Caco-2 (cell line): ENCODE data around the gene DUSP12. TPM values are rescaled to one million over a fixed set of nuclear protein-coding genes. Genes with fewer than 3 reads are reported as not detected.

Experiments used
- BruUV-seq: library from RNA; stranded (reverse); fragments of 400-500 nt; replicated peaks from 2 replicates; lab custom pipeline; 2021; lab: Mats Ljungman, UMichigan
- CTCF ChIA-PET: fragments of 300-600 bp; sonication (Branson Sonifier 250); formaldehyde crosslinking; loops from one replicate; lab custom pipeline; 2022; ENCODE audit warnings: antibody characterized with exemption; lab: Charles Lee
- POLR2A ChIA-PET: fragments of 300-600 bp; sonication (Branson Sonifier 250); formaldehyde crosslinking; loops from one replicate; lab custom pipeline; 2022; ENCODE audit warnings: antibody characterized with exemption; lab: Charles Lee
- DNase-seq, 2 experiments: peaks; one replicate each; pipeline versions ENCODE4 v3.0.0 to v3.0.0-alpha.2; 2020 to 2022
- H3K27me3 ChIP-seq: replicated peaks from 2 replicates; pipeline ENCODE4 v1.6.0; 2011; ENCODE audit warnings: low read length; ENCODE audit not compliant: control insufficient read depth, insufficient read depth
- H3K36me3 ChIP-seq: 2 replicates; pipeline ENCODE4 v1.5.1; 2011; ENCODE audit warnings: low read length; ENCODE audit not compliant: control insufficient read depth, insufficient read depth
- H3K4me1 ChIP-seq: fragments of 250-450 bp; sonication (Bioruptor Pico); 2 replicates; pipeline ENCODE4 v1.5.1; 2020; ENCODE audit warnings: mild to moderate bottlenecking
- H3K4me3 ChIP-seq: 2 replicates; pipeline ENCODE4 v1.5.1; 2011; ENCODE audit warnings: low read depth, mild to moderate bottlenecking, control low read depth, low read length
- H3K9me3 ChIP-seq: fragments of 250-450 bp; sonication (Bioruptor Pico); 2 replicates; pipeline ENCODE4 v1.5.1; 2020; ENCODE audit warnings: mild to moderate bottlenecking, moderate library complexity
- H3K27ac Mint-ChIP-seq: one replicate; pipeline ENCODE4 v1.8.0; 2022; ENCODE audit warnings: mixed read lengths; ENCODE audit not compliant: unreplicated experiment
- H3K27me3 Mint-ChIP-seq: one replicate; pipeline ENCODE4 v1.8.0; 2022; ENCODE audit warnings: mixed read lengths; ENCODE audit not compliant: insufficient read depth, unreplicated experiment
- H3K36me3 Mint-ChIP-seq: one replicate; pipeline ENCODE4 v1.8.0; 2022; ENCODE audit warnings: mild to moderate bottlenecking, mixed read lengths; ENCODE audit not compliant: insufficient read depth, unreplicated experiment
- H3K4me1 Mint-ChIP-seq: one replicate; pipeline ENCODE4 v1.8.0; 2022; ENCODE audit warnings: low read depth, mixed read lengths; ENCODE audit not compliant: unreplicated experiment
- H3K4me3 Mint-ChIP-seq: one replicate; pipeline ENCODE4 v1.8.0; 2022; ENCODE audit warnings: mild to moderate bottlenecking, moderate library complexity, mixed read lengths; ENCODE audit not compliant: unreplicated experiment
- H3K9me3 Mint-ChIP-seq: one replicate; pipeline ENCODE4 v1.8.0; 2022; ENCODE audit warnings: mixed read lengths; ENCODE audit not compliant: unreplicated experiment
- CTCF ChIP-seq, 2 experiments: fragments of 200-600 bp in 1 of 2; IDR thresholded peaks; 1 replicate in 1 of 2; 2 replicates in 1 of 2; pipeline versions ENCODE4 v1.5.1 to v1.8.0; 2011 to 2022; ENCODE audit warnings: antibody characterized with exemption in 1 of 2, control low read depth in 1 of 2, inconsistent platforms in 1 of 2, low read depth in 1 of 2, low read length in 1 of 2, mild to moderate bottlenecking in 1 of 2, moderate library complexity in 1 of 2; ENCODE audit not compliant: insufficient read depth in 1 of 2, severe bottlenecking in 1 of 2, unreplicated experiment in 1 of 2
- intact Hi-C: fragments of 100-400 bp; cut with micrococcal nuclease; formaldehyde crosslinking; loops from one replicate; pipeline ENCODE4 v1.10.0; 2022; ENCODE audit not compliant: unreplicated experiment
- total RNA-seq: library from RNA; stranded (reverse); gene quantifications from 2 replicates; pipeline ENCODE4 v1.2.3, GENCODE V29; 2022

The DUSP12 gene
- total RNA-seq, 1 experiment from 2014 or later, result 54.9 TPM

- Mint-ChIP-seq H3K36me3 (peaks cover 8% of the 10 kb centered on the region), H3K27me3 (no peaks in the 10 kb centered on the region)
Measured at GRCh38 chr1:161805399-161806197, 56.0 kb downstream of the DUSP12 start.

More at GRCh38 chr1:161805399-161806197, 56.0 kb downstream of the DUSP12 start:
- CTCF ChIA-PET, result no interaction called here
- no peaks in the 10 kb centered on the region for H3K27me3 ChIP-seq
- Mint-ChIP-seq H3K27ac (no peak overlapping the region), H3K4me1 (no peaks in the 10 kb centered on the region), H3K4me3 (no peak overlapping the region), H3K9me3 (peaks cover 7% of the 10 kb centered on the region)
- no peak overlapping the region for H3K4me3 ChIP-seq
- H3K9me3 ChIP-seq, result peaks cover 3% of the 10 kb centered on the region; the same call in 1 of the 2 replicates
- no TSS peak for BruUV-seq
- H3K4me1 ChIP-seq, result no peaks in the 10 kb centered on the region
- POLR2A ChIA-PET, result no interaction called here
- DNase-seq, result no peak
- intact Hi-C loops, result loop anchor here (10.0 kb wide), 1 partner anchor 59 kb away; no protein-coding TSS in a partner anchor
- H3K36me3 ChIP-seq, result no peaks in the 10 kb centered on the region
- no peak for TF ChIP-seq CTCF (IDR thresholded peaks at IDR 0.05; ENCODE audit: insufficient read depth in 1 of 2, low read depth in 1 of 2, low read length in 1 of 2, severe bottlenecking in 1 of 2, unreplicated experiment in 1 of 2)

Other genes starting within 250 kb of the DUSP12 start
- not detected in 2 replicates for gene FCGR2A, start 244.3 kb upstream of the DUSP12 start, total RNA-seq
- 0.32 and 0.60 TPM in 2 replicates for gene HSPA6, start 225.2 kb upstream of the DUSP12 start, total RNA-seq
- gene FCGR3A, start 200.0 kb upstream of the DUSP12 start, total RNA-seq, result not detected in 2 replicates
- not detected in 2 replicates for gene FCGR3B, start 118.6 kb upstream of the DUSP12 start, total RNA-seq
- not detected in 2 replicates for gene FCGR2B, start 86.6 kb upstream of the DUSP12 start, total RNA-seq
- gene FCRLA, start 42.6 kb upstream of the DUSP12 start, total RNA-seq, result not detected in 2 replicates
- gene FCRLB, start 28.2 kb upstream of the DUSP12 start, total RNA-seq, result 0.29 and 0.30 TPM in 2 replicates
- 14.5 and 16.4 TPM in 2 replicates for gene ATF6, start 16.5 kb downstream of the DUSP12 start, total RNA-seq